A673 (cell line): Measurements from ENCODE around the gene LRRC4C. TPM values are rescaled to one million over a fixed set of nuclear protein-coding genes. Genes with fewer than 3 reads are reported as not detected.

Source experiments
- BruUV-seq: library from RNA; stranded (reverse); fragments of 400-500 nt; replicated peaks from 2 replicates; lab custom pipeline; 2021; lab: Mats Ljungman, UMichigan
- CTCF ChIA-PET: fragments of 300-600 bp; sonication (Branson Sonifier 250); formaldehyde crosslinking; loops from one replicate; lab custom pipeline; 2022; ENCODE audit warnings: antibody characterized with exemption; lab: Charles Lee
- POLR2A ChIA-PET: fragments of 300-600 bp; sonication (Branson Sonifier 250); formaldehyde crosslinking; loops from one replicate; lab custom pipeline; 2022; ENCODE audit warnings: antibody characterized with exemption; ENCODE audit not compliant: low non-redundant PET; lab: Charles Lee
- DNase-seq: peaks from one replicate; pipeline ENCODE4 v3.0.0-alpha.2; 2015; ENCODE audit warnings: low spot score
- H3K27ac ChIP-seq: fragments of 200-600 bp; sonication (generic); 2 replicates; pipeline ENCODE4 v1.5.1; 2016; ENCODE audit warnings: mixed run types, low read depth, mild to moderate bottlenecking, mixed read lengths, antibody characterized with exemption, low read length; ENCODE audit not compliant: poor library complexity, severe bottlenecking
- H3K27me3 ChIP-seq: fragments of 200-600 bp; sonication (generic); replicated peaks from 2 replicates; pipeline ENCODE4 v1.6.1; 2017; ENCODE audit warnings: mixed run types, low read depth, mild to moderate bottlenecking, mixed read lengths, antibody characterized with exemption, low read length; ENCODE audit not compliant: insufficient read depth, poor library complexity
- H3K36me3 ChIP-seq: fragments of 200-600 bp; sonication (generic); 2 replicates; pipeline ENCODE4 v1.6.1; 2016; ENCODE audit warnings: mixed run types, mild to moderate bottlenecking, mixed read lengths, antibody characterized with exemption, low read length; ENCODE audit not compliant: insufficient read depth, poor library complexity, severe bottlenecking
- H3K4me1 ChIP-seq: fragments of 200-600 bp; sonication (generic); 2 replicates; pipeline ENCODE4 v1.6.1; 2017; ENCODE audit warnings: mixed run types, mild to moderate bottlenecking, mixed read lengths, antibody characterized with exemption, low read length; ENCODE audit not compliant: insufficient read depth, poor library complexity, severe bottlenecking
- H3K4me3 ChIP-seq: fragments of 200-600 bp; sonication (generic); 2 replicates; pipeline ENCODE4 v1.5.1; 2016; ENCODE audit warnings: low read depth, mixed run types, mild to moderate bottlenecking, mixed read lengths, low read length; ENCODE audit not compliant: poor library complexity, severe bottlenecking
- H3K9me3 ChIP-seq: fragments of 200-600 bp; sonication (generic); 2 replicates; pipeline ENCODE4 v1.6.1; 2016; ENCODE audit warnings: mixed run types, low read depth, mild to moderate bottlenecking, mixed read lengths, antibody characterized with exemption, low read length; ENCODE audit not compliant: poor library complexity, severe bottlenecking
- EZH2 ChIP-seq: fragments of 200-600 bp; sonication (generic); IDR thresholded peaks from 2 replicates; pipeline ENCODE4 v1.6.1; 2017; ENCODE audit warnings: borderline replicate concordance, low read depth, mild to moderate bottlenecking, mixed read lengths, antibody characterized with exemption, low read length; ENCODE audit not compliant: poor library complexity, severe bottlenecking
- intact Hi-C: fragments of 100-400 bp; cut with micrococcal nuclease; formaldehyde crosslinking; loops from one replicate; pipeline ENCODE4 v1.10.0; 2022; ENCODE audit not compliant: unreplicated experiment
- total RNA-seq: library from RNA; stranded (reverse); gene quantifications from 2 replicates; pipeline ENCODE4 v1.2.3, GENCODE V29; 2021
- TF ChIP-seq, protein P1 (sequence below): fragments of 300-800, 200-600 bp; sonication (generic); conservative IDR thresholded peaks from 2 replicates; pipeline ENCODE4 v1.5.1; 2017; ENCODE audit warnings: low read depth, mild to moderate bottlenecking, antibody characterized with exemption, low read length, moderate library complexity, mixed read lengths

LRRC4C gene
- total RNA-seq, 1 experiment from 2014 or later: 38.3 TPM

DNA sequence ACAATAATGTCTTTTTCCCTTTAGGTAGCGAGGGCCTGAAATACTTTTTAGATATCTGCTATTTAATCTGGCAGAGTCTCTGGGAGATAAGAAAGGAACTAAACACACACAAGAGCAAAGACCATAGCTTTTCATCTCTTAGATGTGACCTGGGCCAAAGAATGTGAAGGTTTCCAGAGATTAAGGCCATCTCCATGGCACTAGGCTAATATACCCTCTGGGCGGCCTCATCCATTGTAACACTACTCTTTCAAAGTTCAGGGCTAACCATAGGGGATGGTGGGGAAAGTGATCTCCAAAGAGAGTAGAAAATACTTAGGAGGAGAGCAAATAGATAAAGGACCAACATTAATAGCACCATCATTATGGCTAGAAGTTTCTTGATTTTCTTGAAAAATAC, 326.4 kb downstream of the LRRC4C start:
- TF ChIP-seq, protein P1, sequence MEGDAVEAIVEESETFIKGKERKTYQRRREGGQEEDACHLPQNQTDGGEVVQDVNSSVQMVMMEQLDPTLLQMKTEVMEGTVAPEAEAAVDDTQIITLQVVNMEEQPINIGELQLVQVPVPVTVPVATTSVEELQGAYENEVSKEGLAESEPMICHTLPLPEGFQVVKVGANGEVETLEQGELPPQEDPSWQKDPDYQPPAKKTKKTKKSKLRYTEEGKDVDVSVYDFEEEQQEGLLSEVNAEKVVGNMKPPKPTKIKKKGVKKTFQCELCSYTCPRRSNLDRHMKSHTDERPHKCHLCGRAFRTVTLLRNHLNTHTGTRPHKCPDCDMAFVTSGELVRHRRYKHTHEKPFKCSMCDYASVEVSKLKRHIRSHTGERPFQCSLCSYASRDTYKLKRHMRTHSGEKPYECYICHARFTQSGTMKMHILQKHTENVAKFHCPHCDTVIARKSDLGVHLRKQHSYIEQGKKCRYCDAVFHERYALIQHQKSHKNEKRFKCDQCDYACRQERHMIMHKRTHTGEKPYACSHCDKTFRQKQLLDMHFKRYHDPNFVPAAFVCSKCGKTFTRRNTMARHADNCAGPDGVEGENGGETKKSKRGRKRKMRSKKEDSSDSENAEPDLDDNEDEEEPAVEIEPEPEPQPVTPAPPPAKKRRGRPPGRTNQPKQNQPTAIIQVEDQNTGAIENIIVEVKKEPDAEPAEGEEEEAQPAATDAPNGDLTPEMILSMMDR: no peak
- no peak for TF ChIP-seq EZH2

DNA sequence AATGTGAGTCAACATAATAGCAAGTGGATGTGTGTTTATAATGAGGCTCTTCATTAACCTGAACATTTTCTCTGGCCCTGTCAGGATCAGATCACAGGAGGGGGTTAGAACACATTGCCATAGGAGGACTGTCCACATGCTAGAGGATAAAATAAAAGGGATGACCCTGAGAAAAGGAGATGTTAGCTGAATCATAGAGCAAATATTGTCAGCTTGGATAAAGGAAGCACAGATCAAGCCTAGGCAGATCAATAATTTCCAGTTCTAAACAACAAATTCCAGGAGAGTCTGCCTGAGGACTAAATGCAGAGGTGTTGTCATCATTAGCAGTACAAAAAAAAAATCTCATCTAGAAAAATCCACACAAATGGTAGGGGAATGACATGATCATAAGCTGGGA, 337.9 kb downstream of the LRRC4C start:
- intact Hi-C loops: no loop called here
- H3K4me3 ChIP-seq: no peak overlapping the region
- no peak overlapping the region for H3K27ac ChIP-seq
- H3K9me3 ChIP-seq: no peaks in the 10 kb centered on the region
- H3K36me3 ChIP-seq: no peaks in the 10 kb centered on the region
- no peaks in the 10 kb centered on the region for H3K4me1 ChIP-seq
- ChIA-PET CTCF (no interaction called here), POLR2A (no interaction called here)
- BruUV-seq: no TSS peak
- H3K27me3 ChIP-seq: no peaks in the 10 kb centered on the region
- TF ChIP-seq, protein P1: no peak
- TF ChIP-seq EZH2: no peak
- DNase-seq: no peak

More for the DNA sequence above, 326.4 kb downstream of the LRRC4C start:
- Histone ChIP-seq H3K4me1 (no peaks in the 10 kb centered on the region), H3K27ac (no peak overlapping the region), H3K27me3 (no peaks in the 10 kb centered on the region), H3K9me3 (no peaks in the 10 kb centered on the region), H3K4me3 (no peak overlapping the region), H3K36me3 (no peaks in the 10 kb centered on the region)
- no TSS peak for BruUV-seq
- no peak for DNase-seq
- ChIA-PET POLR2A (no interaction called here), CTCF (no interaction called here)
- intact Hi-C loops: no loop called here

GRCh38 chr11:41119484-41119883, 340.0 kb downstream of the LRRC4C start:
- Histone ChIP-seq H3K36me3 (no peaks in the 10 kb centered on the region), H3K4me1 (no peaks in the 10 kb centered on the region), H3K27ac (no peak overlapping the region), H3K4me3 (no peak overlapping the region), H3K27me3 (no peaks in the 10 kb centered on the region), H3K9me3 (no peaks in the 10 kb centered on the region)
- DNase-seq: no peak
- CTCF ChIA-PET: no interaction called here
- TF ChIP-seq EZH2: no peak
- TF ChIP-seq, protein P1: no peak
- intact Hi-C loops: no loop called here
- POLR2A ChIA-PET: no interaction called here
- no TSS peak for BruUV-seq
